HG02623 (cell line): Measurements from ENCODE around the gene ZFP36L2.

Experiments
- ATAC-seq: cut with Tn5 transposase; IDR thresholded peaks from one replicate; pipeline ENCODE4 v1.9.1; 2021; ENCODE audit warnings: moderate library complexity; ENCODE audit not compliant: unreplicated experiment

The ZFP36L2 gene

GRCh38 chr2:43226558-43226954 lies at the start of gene ZFP36L2:
TSS of gene ZFP36L2 (minus strand) at chr2:43226606. CDS start at chr2:43226315, 291 bp downstream.
- peak; percentile 53 for ATAC-seq

- no peak for ATAC-seq
Measured at GRCh38 chr2:43274721-43275120, 48.3 kb upstream of the ZFP36L2 start.

GRCh38 chr2:43274055-43274454 lies 47.6 kb upstream of the ZFP36L2 start:
- ATAC-seq: no peak

GRCh38 chr2:43273529-43273928 lies 47.1 kb upstream of the ZFP36L2 start:
- no peak for ATAC-seq

- ATAC-seq: no peak
Measured at GRCh38 chr2:43270930-43271615, 44.7 kb upstream of the ZFP36L2 start.

- ATAC-seq: no peak
Measured at GRCh38 chr2:43270461-43270860, 44.1 kb upstream of the ZFP36L2 start.

GRCh38 chr2:43269706-43270105 lies 43.3 kb upstream of the ZFP36L2 start:
- peak; percentile 30 for ATAC-seq

- ATAC-seq: no peak
Measured at GRCh38 chr2:43269074-43269572, 42.7 kb upstream of the ZFP36L2 start.

- ATAC-seq: no peak
Measured at GRCh38 chr2:43268066-43268953, 41.9 kb upstream of the ZFP36L2 start.

- no peak for ATAC-seq
Measured at GRCh38 chr2:43267381-43267780, 41.0 kb upstream of the ZFP36L2 start.

GRCh38 chr2:43266711-43267111 lies 40.3 kb upstream of the ZFP36L2 start:
- no peak for ATAC-seq

- no peak for ATAC-seq
Measured at GRCh38 chr2:43265421-43265820, 39.0 kb upstream of the ZFP36L2 start.

- ATAC-seq: no peak
Measured at GRCh38 chr2:43265001-43265400, 38.6 kb upstream of the ZFP36L2 start.

GRCh38 chr2:43262951-43263350 lies 36.5 kb upstream of the ZFP36L2 start:
- no peak for ATAC-seq

GRCh38 chr2:43262239-43262638 lies 35.8 kb upstream of the ZFP36L2 start:
- ATAC-seq: no peak

GRCh38 chr2:43259512-43259911 lies 33.1 kb upstream of the ZFP36L2 start:
- no peak for ATAC-seq

- ATAC-seq: no peak
Measured at GRCh38 chr2:43258547-43259156, 32.2 kb upstream of the ZFP36L2 start.

GRCh38 chr2:43255296-43255910 lies 29.0 kb upstream of the ZFP36L2 start:
- ATAC-seq: no peak

- ATAC-seq: no peak
Measured at GRCh38 chr2:43254331-43254730, 27.9 kb upstream of the ZFP36L2 start.

- no peak for ATAC-seq
Measured at GRCh38 chr2:43251171-43251731, 24.8 kb upstream of the ZFP36L2 start.

- no peak for ATAC-seq
Measured at GRCh38 chr2:43250015-43250414, 23.6 kb upstream of the ZFP36L2 start.
